GM12892 (cell line): ENCODE data around the gene CLEC19A.

Experiments
- POLR2A ChIP-seq: IDR thresholded peaks from 2 replicates; pipeline ENCODE4 v1.6.1; 2011; ENCODE audit warnings: low read depth, low read length, control low read depth
- TAF1 ChIP-seq: IDR thresholded peaks from 2 replicates; pipeline ENCODE4 v1.6.1; 2011; ENCODE audit warnings: low read depth, mild to moderate bottlenecking, control low read depth, low read length, borderline replicate concordance

GRCh38 chr16:19304750-19305149 is 19.2 kb downstream of the CLEC19A start:
- TF ChIP-seq POLR2A (no peak), TAF1 (no peak)
